ENCODE data around the gene VAV1.

GRCh38 chr19:6736917-6737283 lies 35.6 kb upstream of the VAV1 start:
- TF ChIP-seq TEAD4 (IDR thresholded peaks at IDR 0.05; ENCODE audit: low read depth, low read length) (no peak), CTCF (IDR thresholded peaks at IDR 0.05; ENCODE audit: control extremely low read depth in 1 of 3, insufficient read depth in 1 of 3, low read depth in 1 of 3, low read length in 3 of 3) (no peak), EP300 (IDR thresholded peaks at IDR 0.05; ENCODE audit: borderline replicate concordance in 1 of 2, low read depth in 2 of 2, low read length in 2 of 2) (no peak), CEBPB (IDR thresholded peaks at IDR 0.05; ENCODE audit: low read depth, low read length) (no peak), HDAC6 (IDR thresholded peaks at IDR 0.05; ENCODE audit: low read depth, low read length) (no peak), RAD21 (IDR thresholded peaks at IDR 0.05 in 1 of 2, conservative IDR thresholded peaks at IDR 0.05 in 1 of 2; ENCODE audit: low read depth in 2 of 2, low read length in 2 of 2) (no peak), POLR2AphosphoS5 (IDR thresholded peaks at IDR 0.05; ENCODE audit: low read depth, low read length) (no peak), YY1 (IDR thresholded peaks at IDR 0.05; ENCODE audit: low read depth, low read length) (0 out of 2 replicates have a peak, but pooled peaks have one; percentile 3), EZH2 (IDR thresholded peaks at IDR 0.05; ENCODE audit: low read depth, low read length, severe bottlenecking) (no peak), SRF (IDR thresholded peaks at IDR 0.05; ENCODE audit: low read depth, low read length) (no peak), ZNF274 (IDR thresholded peaks at IDR 0.05; ENCODE audit: borderline replicate concordance, extremely low read depth, low read length) (no peak)

Data from H1 (cell line).